H1 (cell line): ENCODE results near the gene TSPEAR. TPM values are rescaled to one million over a fixed set of nuclear protein-coding genes. Genes with fewer than 3 reads are reported as not detected.

Source experiments
- CTCF ChIA-PET: fragments of 300-600 bp; sonication (Branson Sonifier 250); formaldehyde crosslinking; loops from one replicate; lab custom pipeline; 2021; ENCODE audit not compliant: partially characterized antibody; lab: Charles Lee
- POLR2A ChIA-PET: fragments of 300-600 bp; sonication (Branson Sonifier 250); formaldehyde crosslinking; loops from one replicate; lab custom pipeline; 2021; ENCODE audit warnings: inconsistent platforms; ENCODE audit not compliant: partially characterized antibody; lab: Charles Lee
- DNase-seq, 2 experiments: peaks; one replicate each; pipeline versions ENCODE4 v3.0.0 to v3.0.0-alpha.2; 2010 to 2022; ENCODE audit warnings: low spot score in 2 of 2, low read depth in 1 of 2, mixed read lengths in 1 of 2
- FAIRE-seq: peaks from 2 replicates; lab custom pipeline; 2011; peaks lifted over from hg19 to GRCh38; lab: Jason Lieb, UNC
- H2AFZ ChIP-seq: 2 replicates; pipeline ENCODE4 v1.8.1; 2012; ENCODE audit warnings: low read length, inconsistent platforms
- H2AK5ac ChIP-seq: 2 replicates; pipeline ENCODE4 v1.6.1; 2013; ENCODE audit warnings: low read depth, low read length
- H2BK120ac ChIP-seq: replicated peaks from 2 replicates; pipeline ENCODE3; 2013; ENCODE audit warnings: low read depth, low read length, inconsistent platforms
- H2BK12ac ChIP-seq: 2 replicates; pipeline ENCODE4 v1.6.1; 2013; ENCODE audit warnings: low read depth, low read length
- H2BK15ac ChIP-seq: 2 replicates; pipeline ENCODE4 v1.6.1; 2013; ENCODE audit warnings: low read length
- H2BK20ac ChIP-seq: 2 replicates; pipeline ENCODE4 v1.6.1; 2013; ENCODE audit warnings: low read length
- H2BK5ac ChIP-seq: 2 replicates; pipeline ENCODE4 v1.6.1; 2013; ENCODE audit warnings: low read depth, low read length
- H3K14ac ChIP-seq: 2 replicates; pipeline ENCODE4 v1.6.1; 2013; ENCODE audit warnings: inconsistent platforms; ENCODE audit not compliant: insufficient read length
- H3K18ac ChIP-seq: 2 replicates; pipeline ENCODE4 v1.6.1; 2013; ENCODE audit warnings: low read length; ENCODE audit errors: extremely low read depth
- H3K23ac ChIP-seq: 2 replicates; pipeline ENCODE4 v1.6.1; 2013; ENCODE audit warnings: inconsistent platforms; ENCODE audit not compliant: insufficient read length
- H3K23me2 ChIP-seq: 2 replicates; pipeline ENCODE4 v1.6.1; 2013; ENCODE audit warnings: low read depth, low read length
- H3K27ac ChIP-seq: 2 replicates; pipeline ENCODE4 v1.6.1; 2011; ENCODE audit warnings: low read depth, low read length, inconsistent platforms
- H3K27me3 ChIP-seq, 4 experiments: replicated peaks in 1 of 4; 1 replicate in 1 of 4; 2 replicates in 3 of 4; pipeline versions ENCODE4 v1.6.1 to v1.8.1; 2011 to 2013; ENCODE audit warnings: low read length in 3 of 4, mild to moderate bottlenecking in 3 of 4, inconsistent platforms in 2 of 4, mixed read lengths in 2 of 4, moderate library complexity in 1 of 4; ENCODE audit not compliant: control insufficient read depth in 3 of 4, insufficient read depth in 3 of 4; ENCODE audit errors: extremely low read depth in 1 of 4
- H3K36me3 ChIP-seq, 4 experiments: 2 replicates each; pipeline versions ENCODE4 v1.6.1 to v1.8.1; 2011 to 2013; ENCODE audit warnings: mild to moderate bottlenecking in 4 of 4, low read length in 3 of 4, moderate library complexity in 2 of 4, control low read depth in 1 of 4, inconsistent platforms in 1 of 4; ENCODE audit not compliant: insufficient read depth in 4 of 4, control insufficient read depth in 2 of 4
- H3K4ac ChIP-seq: replicated peaks from 2 replicates; pipeline ENCODE3; 2013; ENCODE audit warnings: low read length, low read depth, mixed read lengths, inconsistent platforms; ENCODE audit not compliant: insufficient read length
- H3K4me1 ChIP-seq, 4 experiments: replicated peaks in 1 of 4; 1 replicate in 1 of 4; 2 replicates in 3 of 4; pipeline versions ENCODE4 v1.6.1 to v1.8.1; 2011 to 2013; ENCODE audit warnings: low read length in 3 of 4, inconsistent platforms in 2 of 4, mixed read lengths in 1 of 4; ENCODE audit not compliant: insufficient read depth in 4 of 4, control insufficient read depth in 3 of 4
- H3K4me2 ChIP-seq, 2 experiments: 2 replicates each; pipeline versions ENCODE4 v1.6.1 to v1.8.1; 2011 to 2013; ENCODE audit warnings: low read depth in 2 of 2, low read length in 2 of 2, control low read depth in 1 of 2, inconsistent platforms in 1 of 2, mild to moderate bottlenecking in 1 of 2; ENCODE audit not compliant: insufficient read depth in 1 of 2
- H3K4me3 ChIP-seq, 4 experiments: fragments of 200-600, 300-600 bp in 1 of 4; sonication (generic), shearing (Covaris generic), sonication (Bioruptor Twin) in 1 of 4; 2 replicates each; pipeline versions ENCODE4 v1.5.1 to v1.8.1; 2011 to 2016; ENCODE audit warnings: low read length in 4 of 4, low read depth in 3 of 4, control low read depth in 2 of 4, inconsistent platforms in 2 of 4, mild to moderate bottlenecking in 2 of 4, mixed read lengths in 1 of 4, moderate library complexity in 1 of 4; ENCODE audit not compliant: insufficient read depth in 2 of 4; ENCODE audit errors: extremely low read depth in 1 of 4
- H3K56ac ChIP-seq: replicated peaks from 2 replicates; pipeline ENCODE3; 2013; ENCODE audit warnings: low read depth, mild to moderate bottlenecking, mixed read lengths, low read length, inconsistent platforms; ENCODE audit not compliant: insufficient read length
- H3K79me1 ChIP-seq: 2 replicates; pipeline ENCODE4 v1.6.1; 2013; ENCODE audit warnings: low read depth, low read length, control low read depth
- H3K79me2 ChIP-seq, 2 experiments: 2 replicates each; pipeline versions ENCODE4 v1.6.1 to v1.8.1; 2012 to 2013; ENCODE audit warnings: low read length in 2 of 2, mild to moderate bottlenecking in 2 of 2, inconsistent platforms in 1 of 2; ENCODE audit not compliant: insufficient read depth in 2 of 2, control insufficient read depth in 1 of 2
- H3K9ac ChIP-seq, 4 experiments: replicated peaks in 1 of 4; 1 replicate in 1 of 4; 2 replicates in 3 of 4; pipeline versions ENCODE4 v1.6.1 to v1.8.1; 2011 to 2013; ENCODE audit warnings: low read depth in 3 of 4, low read length in 3 of 4, control low read depth in 2 of 4, mild to moderate bottlenecking in 2 of 4, moderate library complexity in 2 of 4, inconsistent platforms in 1 of 4; ENCODE audit errors: extremely low read depth in 1 of 4
- H3K9me3 ChIP-seq, 2 experiments: 2 replicates each; pipeline versions ENCODE4 v1.6.1 to v1.8.1; 2012 to 2013; ENCODE audit warnings: mild to moderate bottlenecking in 2 of 2, moderate library complexity in 2 of 2, control low read depth in 1 of 2, inconsistent platforms in 1 of 2, low read depth in 1 of 2, low read length in 1 of 2, mixed read lengths in 1 of 2; ENCODE audit not compliant: insufficient read depth in 2 of 2
- H4K20me1 ChIP-seq, 2 experiments: replicated peaks in 1 of 2; 2 replicates each; pipeline versions ENCODE3 to v1.8.1; 2011 to 2013; ENCODE audit warnings: inconsistent platforms in 2 of 2, low read length in 2 of 2, mild to moderate bottlenecking in 1 of 2; ENCODE audit not compliant: insufficient read depth in 2 of 2, control insufficient read depth in 1 of 2
- H4K5ac ChIP-seq: 2 replicates; pipeline ENCODE4 v1.6.1; 2013; ENCODE audit warnings: low read length, low read depth, mixed read lengths, inconsistent platforms; ENCODE audit not compliant: insufficient read length
- H4K8ac ChIP-seq: 2 replicates; pipeline ENCODE4 v1.8.0; 2013; ENCODE audit warnings: mild to moderate bottlenecking, moderate library complexity, low read length, inconsistent platforms; ENCODE audit not compliant: insufficient read depth; ENCODE audit errors: extremely low read depth
- H4K91ac ChIP-seq: replicated peaks from 2 replicates; pipeline ENCODE3; 2013; ENCODE audit warnings: low read length, mixed read lengths, inconsistent platforms; ENCODE audit not compliant: insufficient read length
- CBX5 ChIP-seq: fragments of 300-800, 300-1000 bp; sonication (generic); IDR thresholded peaks from 2 replicates; pipeline ENCODE4 v1.7.1; 2016; ENCODE audit warnings: antibody characterized with exemption, low read length, low read depth
- CHD1 ChIP-seq: IDR thresholded peaks from 2 replicates; pipeline ENCODE4 v1.6.1; 2012; ENCODE audit warnings: low read depth, low read length, improper control_type of control experiment
- JUN ChIP-seq: IDR thresholded peaks from 2 replicates; pipeline ENCODE4 v1.6.1; 2011; ENCODE audit warnings: low read depth, mild to moderate bottlenecking, improper control_type of control experiment, low read length
- PHF8 ChIP-seq: fragments of 200-600 bp; sonication (generic); conservative IDR thresholded peaks from 2 replicates; pipeline ENCODE4 v1.7.1; 2012; ENCODE audit warnings: low read depth, mild to moderate bottlenecking, inconsistent platforms, low read length, moderate library complexity
- TBP ChIP-seq: IDR thresholded peaks from 2 replicates; pipeline ENCODE4 v1.6.1; 2011; ENCODE audit warnings: low read depth, low read length, improper control_type of control experiment
- ZNF274 ChIP-seq: IDR thresholded peaks from 2 replicates; pipeline ENCODE4 v1.7.0; 2012; ENCODE audit warnings: low read length, borderline replicate concordance; ENCODE audit errors: extremely low read depth
- WGBS, 2 experiments: shearing (Covaris generic) in 1 of 2; methylation state at CpG; one replicate each; pipeline versions ENCODE4 v1.1.6 to v1.1.7; 2013 to 2015; ENCODE audit warnings: low lambda C conversion rate in 2 of 2, mixed read lengths in 2 of 2, inconsistent platforms in 1 of 2, low coverage in 1 of 2, missing lambda C conversion rate in 1 of 2; ENCODE audit not compliant: insufficient replicate concordance in 2 of 2, insufficient coverage in 1 of 2, insufficient read length in 1 of 2; ENCODE audit errors: extremely low coverage in 1 of 2, missing lambda C conversion rate in 1 of 2; 5-methylcytosine and 5-hydroxymethylcytosine counted together
- polyA plus RNA-seq, 7 experiments: library from polyadenylated mRNA; depleted of rRNA in 3 of 7; stranded (reverse) in 5 of 7; unstranded in 2 of 7; fragments of >200 nt in 5 of 7; fragments of 200-250 nt in 2 of 7; gene quantifications; 1 replicate in 5 of 7; 2 replicates in 1 of 7; 4 replicates in 1 of 7; pipeline versions ENCODE4 v1.2.1 to v1.2.3, GENCODE V29; 2011 to 2013; ENCODE audit warnings: missing spikeins in 2 of 7, mixed read lengths in 2 of 7
- total RNA-seq: library from RNA; stranded (reverse); fragmentation: NEBNext Ultra II Directional; extraction: Animal tissue kit (Norgen Biotek cat#: 25700); gene quantifications from 2 replicates; pipeline ENCODE4 v1.2.1, GENCODE V29; 2021
- TF ChIP-seq, protein P1 (sequence below): IDR thresholded peaks from 2 replicates; pipeline ENCODE4 v1.6.1; 2011; ENCODE audit warnings: low read length, improper control_type of control experiment

Gene TSPEAR
- total and polyA plus RNA-seq, 2 of the 8 experiments (the other 6 are each of a cell fraction or from before 2014, with no cell fraction given), result 0.58 to 0.89 TPM

DNA sequence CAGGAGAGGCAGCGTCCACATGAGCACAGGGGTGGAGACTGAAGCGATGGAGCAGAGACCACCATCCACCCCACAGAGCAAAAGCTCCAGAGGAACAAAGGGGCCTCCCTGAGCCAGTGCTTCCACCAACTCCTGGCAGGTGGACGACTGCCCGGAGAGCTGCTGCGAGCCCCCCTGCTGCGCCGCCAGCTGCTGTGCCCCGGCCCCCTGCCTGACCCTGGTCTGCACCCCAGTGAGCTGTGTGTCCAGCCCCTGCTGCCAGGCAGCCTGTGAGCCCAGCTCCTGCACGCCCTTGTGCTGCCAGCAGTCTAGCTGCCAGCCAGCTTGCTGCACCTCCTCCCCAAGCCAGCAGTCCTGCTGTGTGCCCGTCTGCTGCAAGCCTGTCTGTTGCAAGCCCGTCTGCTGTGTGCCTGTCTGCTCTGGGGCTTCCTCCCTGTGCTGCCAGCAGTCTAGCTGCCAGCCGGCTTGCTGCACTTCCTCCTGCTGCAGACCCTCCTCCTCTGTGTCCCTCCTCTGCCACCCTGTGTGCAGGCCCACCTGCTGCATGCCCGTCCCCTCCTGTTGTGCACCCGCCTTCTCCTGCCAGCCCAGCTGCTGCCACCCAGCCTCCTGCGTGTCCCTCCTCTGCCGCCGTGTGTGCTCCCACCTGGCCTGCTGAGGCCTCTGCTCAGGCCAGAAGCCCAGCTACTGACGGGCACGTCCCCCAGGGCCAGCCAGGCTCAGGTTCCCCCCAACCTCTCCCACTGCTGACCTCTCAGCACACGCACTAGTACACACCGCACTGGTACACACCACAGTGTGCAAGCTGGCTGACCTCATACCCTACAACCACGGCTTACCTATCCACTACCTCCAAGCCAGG is 9.0 kb downstream of the TSPEAR start:
- Histone ChIP-seq H3K9me3 (no peaks in the 10 kb centered on the region), H3K79me1 (peaks cover 3% of the 10 kb centered on the region; the same call in 1 of the 2 replicates), H3K14ac (peak overlapping the region; percentile 56), H3K9ac (no peak overlapping the region; a peak in 1 of 7 replicates), H3K23ac (no peak overlapping the region), H2AFZ (no peak overlapping the region), H2AK5ac (peak overlapping the region; percentile 96), H4K91ac (peak overlapping the region; percentile 99), H3K4me1 (peaks cover 3 to 59% (median 48%) of the 10 kb centered on the region in 4 experiments), H2BK5ac (peak overlapping the region; percentile 90), H3K23me2 (peaks cover 15% of the 10 kb centered on the region), H3K4ac (peak overlapping the region; percentile 99), H2BK15ac (peak overlapping the region; percentile 99), H3K36me3 (no peaks in the 10 kb centered on the region), H2BK20ac (peak overlapping the region; percentile 98; the same call in 1 of the 2 replicates), H3K27me3 (peaks cover 0 to 12% (median 10%) of the 10 kb centered on the region in 4 experiments; a peak in 5 of 7 replicates), H3K56ac (peak overlapping the region; percentile 79), H4K8ac (peak overlapping the region; percentile 45), H3K79me2 (no peaks in the 10 kb centered on the region), H4K5ac (peak overlapping the region; percentile 84), H3K27ac (no peak overlapping the region), H2BK120ac (peak overlapping the region; percentile 87), H3K18ac (peak overlapping the region; percentile 89), H3K4me3 (no peak overlapping the region), H4K20me1 (peaks cover 0 to 4% of the 10 kb centered on the region in 2 experiments), H2BK12ac (peak overlapping the region; percentile 95), H3K4me2 (peak overlapping the region in 1 of 2 experiments; percentile 77; a peak in 2 of 4 replicates)
- DNase-seq (no peak), FAIRE-seq (no peak)
- TF ChIP-seq ZNF274 (no peak), CHD1 (no peak), JUN (no peak), PHF8 (no peak), TBP (no peak), CBX5 (no peak)
- TF ChIP-seq, protein P1, sequence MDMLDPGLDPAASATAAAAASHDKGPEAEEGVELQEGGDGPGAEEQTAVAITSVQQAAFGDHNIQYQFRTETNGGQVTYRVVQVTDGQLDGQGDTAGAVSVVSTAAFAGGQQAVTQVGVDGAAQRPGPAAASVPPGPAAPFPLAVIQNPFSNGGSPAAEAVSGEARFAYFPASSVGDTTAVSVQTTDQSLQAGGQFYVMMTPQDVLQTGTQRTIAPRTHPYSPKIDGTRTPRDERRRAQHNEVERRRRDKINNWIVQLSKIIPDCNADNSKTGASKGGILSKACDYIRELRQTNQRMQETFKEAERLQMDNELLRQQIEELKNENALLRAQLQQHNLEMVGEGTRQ, result no peak
- WGBS, 2 experiments, result 79% methylated on average over 19 of the region's 22 CpGs; no CpG with 5 or more reads in 1 of the 2 experiments
- ChIA-PET POLR2A (interaction anchor here (1.1 to 2.8 kb wide), 3 partner anchors 38 to 99 kb away, joined by 3 to 7 read pairs (median 4); partner anchors contain the start of gene UBE2G2), CTCF (interaction anchor here (1.3 to 3.6 kb wide), 6 partner anchors 8 to 192 kb away, joined by 3 to 14 read pairs (median 6); partner anchors contain the start of genes KRTAP10-9 and TSPEAR)
